GM23338 (cell line): Measurements from ENCODE around the gene WDR75.

Experiments used
- TF ChIP-seq, protein P1 (sequence below), 2 experiments: fragments of 200-600 bp in 1 of 2; sonication (generic) in 1 of 2; conservative IDR thresholded peaks; 2 replicates each; pipeline versions ENCODE4 v1.5.1 to v1.6.1; 2016 to 2017; ENCODE audit warnings: antibody characterized with exemption in 2 of 2, low read depth in 2 of 2, mild to moderate bottlenecking in 2 of 2, moderate library complexity in 1 of 2
- TF ChIP-seq, protein P2 (sequence below): IDR thresholded peaks from one replicate; pipeline ENCODE4 v1.6.1; 2018; ENCODE audit warnings: antibody characterized with exemption; ENCODE audit not compliant: unreplicated experiment

DNA sequence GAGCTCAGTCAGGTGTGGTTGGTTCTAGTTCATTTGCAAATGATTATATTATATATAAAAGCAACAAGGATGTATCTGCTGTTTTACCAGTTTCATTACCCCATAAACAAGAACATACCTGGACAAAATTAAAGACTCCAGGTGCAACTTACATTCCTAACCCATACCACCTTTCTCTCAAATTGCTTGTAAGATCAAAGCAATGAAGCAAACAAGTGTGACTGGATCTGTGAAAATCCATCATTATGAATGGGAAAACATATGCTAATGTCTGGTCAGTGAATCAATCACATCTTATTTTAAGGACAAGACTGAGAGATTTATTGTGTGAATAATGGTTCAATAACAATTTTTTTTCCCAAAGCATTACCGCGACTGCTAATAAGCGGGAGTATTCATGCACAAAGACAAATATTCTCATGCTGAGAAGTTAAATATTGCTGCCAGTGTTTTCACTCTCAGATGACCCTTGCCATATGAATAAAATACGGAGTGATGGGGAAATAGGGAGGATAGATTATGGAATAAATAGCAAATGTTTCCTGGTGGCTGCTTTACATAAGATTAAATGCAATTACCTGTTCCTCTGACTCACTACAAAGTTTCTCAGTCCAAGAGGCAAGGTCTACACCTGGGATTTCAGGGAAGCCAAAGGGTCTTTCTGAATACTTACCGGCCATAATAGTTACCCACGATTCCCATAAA is 59.3 kb downstream of the WDR75 start:
- TF ChIP-seq, protein P1, sequence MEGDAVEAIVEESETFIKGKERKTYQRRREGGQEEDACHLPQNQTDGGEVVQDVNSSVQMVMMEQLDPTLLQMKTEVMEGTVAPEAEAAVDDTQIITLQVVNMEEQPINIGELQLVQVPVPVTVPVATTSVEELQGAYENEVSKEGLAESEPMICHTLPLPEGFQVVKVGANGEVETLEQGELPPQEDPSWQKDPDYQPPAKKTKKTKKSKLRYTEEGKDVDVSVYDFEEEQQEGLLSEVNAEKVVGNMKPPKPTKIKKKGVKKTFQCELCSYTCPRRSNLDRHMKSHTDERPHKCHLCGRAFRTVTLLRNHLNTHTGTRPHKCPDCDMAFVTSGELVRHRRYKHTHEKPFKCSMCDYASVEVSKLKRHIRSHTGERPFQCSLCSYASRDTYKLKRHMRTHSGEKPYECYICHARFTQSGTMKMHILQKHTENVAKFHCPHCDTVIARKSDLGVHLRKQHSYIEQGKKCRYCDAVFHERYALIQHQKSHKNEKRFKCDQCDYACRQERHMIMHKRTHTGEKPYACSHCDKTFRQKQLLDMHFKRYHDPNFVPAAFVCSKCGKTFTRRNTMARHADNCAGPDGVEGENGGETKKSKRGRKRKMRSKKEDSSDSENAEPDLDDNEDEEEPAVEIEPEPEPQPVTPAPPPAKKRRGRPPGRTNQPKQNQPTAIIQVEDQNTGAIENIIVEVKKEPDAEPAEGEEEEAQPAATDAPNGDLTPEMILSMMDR (conservative IDR thresholded peaks at IDR 0.05; ENCODE audit: low read depth in 2 of 2): no peak
- TF ChIP-seq, protein P2, sequence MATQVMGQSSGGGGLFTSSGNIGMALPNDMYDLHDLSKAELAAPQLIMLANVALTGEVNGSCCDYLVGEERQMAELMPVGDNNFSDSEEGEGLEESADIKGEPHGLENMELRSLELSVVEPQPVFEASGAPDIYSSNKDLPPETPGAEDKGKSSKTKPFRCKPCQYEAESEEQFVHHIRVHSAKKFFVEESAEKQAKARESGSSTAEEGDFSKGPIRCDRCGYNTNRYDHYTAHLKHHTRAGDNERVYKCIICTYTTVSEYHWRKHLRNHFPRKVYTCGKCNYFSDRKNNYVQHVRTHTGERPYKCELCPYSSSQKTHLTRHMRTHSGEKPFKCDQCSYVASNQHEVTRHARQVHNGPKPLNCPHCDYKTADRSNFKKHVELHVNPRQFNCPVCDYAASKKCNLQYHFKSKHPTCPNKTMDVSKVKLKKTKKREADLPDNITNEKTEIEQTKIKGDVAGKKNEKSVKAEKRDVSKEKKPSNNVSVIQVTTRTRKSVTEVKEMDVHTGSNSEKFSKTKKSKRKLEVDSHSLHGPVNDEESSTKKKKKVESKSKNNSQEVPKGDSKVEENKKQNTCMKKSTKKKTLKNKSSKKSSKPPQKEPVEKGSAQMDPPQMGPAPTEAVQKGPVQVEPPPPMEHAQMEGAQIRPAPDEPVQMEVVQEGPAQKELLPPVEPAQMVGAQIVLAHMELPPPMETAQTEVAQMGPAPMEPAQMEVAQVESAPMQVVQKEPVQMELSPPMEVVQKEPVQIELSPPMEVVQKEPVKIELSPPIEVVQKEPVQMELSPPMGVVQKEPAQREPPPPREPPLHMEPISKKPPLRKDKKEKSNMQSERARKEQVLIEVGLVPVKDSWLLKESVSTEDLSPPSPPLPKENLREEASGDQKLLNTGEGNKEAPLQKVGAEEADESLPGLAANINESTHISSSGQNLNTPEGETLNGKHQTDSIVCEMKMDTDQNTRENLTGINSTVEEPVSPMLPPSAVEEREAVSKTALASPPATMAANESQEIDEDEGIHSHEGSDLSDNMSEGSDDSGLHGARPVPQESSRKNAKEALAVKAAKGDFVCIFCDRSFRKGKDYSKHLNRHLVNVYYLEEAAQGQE: no peak
